GM18867 (cell line): ENCODE measurements around the gene FILIP1.
"Not testable (repeated sequence)": the region's sequence is repeated elsewhere in the genome, so short reads cannot be mapped to it uniquely, and the experiment has no call there.

Experiments used
- ATAC-seq: cut with Tn5 transposase; IDR thresholded peaks from one replicate; pipeline ENCODE4 v1.9.1; 2021; ENCODE audit warnings: mild to moderate bottlenecking, moderate library complexity; ENCODE audit not compliant: unreplicated experiment

Gene FILIP1

DNA sequence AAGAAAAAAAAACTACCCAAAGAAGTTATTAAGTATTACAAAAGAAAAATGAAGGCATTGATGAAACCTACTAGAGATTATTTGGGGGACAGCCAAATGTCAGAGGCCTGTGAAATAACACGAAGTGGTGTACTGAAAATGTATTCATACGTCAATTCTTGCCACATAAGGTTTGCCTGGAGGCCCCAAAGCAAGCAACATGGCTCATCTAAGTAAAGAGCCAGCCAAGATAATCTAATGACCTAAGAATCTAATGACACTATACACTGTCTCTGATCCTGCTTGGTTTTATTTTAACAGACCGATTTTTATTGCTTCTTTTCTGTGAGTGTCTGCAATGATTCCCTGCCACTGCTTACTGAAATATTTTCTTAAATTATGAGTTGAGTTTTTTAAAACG is 34.7 kb downstream of the FILIP1 start:
- ATAC-seq = no peak

DNA sequence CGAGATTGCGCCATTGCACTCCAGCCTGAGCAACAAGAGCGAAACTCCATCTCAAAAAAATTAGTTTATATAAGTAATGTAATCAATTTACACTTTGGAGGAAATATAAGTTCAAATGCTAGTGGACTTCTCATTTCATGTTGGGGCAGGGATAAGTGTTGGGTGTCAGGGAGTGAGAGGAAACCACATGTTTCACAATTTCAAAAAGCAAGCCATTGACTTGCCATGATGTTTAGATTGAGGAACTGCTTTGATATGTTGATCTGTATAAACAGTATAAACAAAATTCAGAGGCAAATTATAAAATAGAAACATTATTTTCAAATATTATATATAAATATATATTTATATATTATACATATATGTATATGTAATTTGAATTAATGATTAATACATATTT is 42.7 kb downstream of the FILIP1 start:
- ATAC-seq = no peak

GRCh38 chr6:75449630-75450206 is 43.9 kb downstream of the FILIP1 start:
- ATAC-seq = no peak

DNA sequence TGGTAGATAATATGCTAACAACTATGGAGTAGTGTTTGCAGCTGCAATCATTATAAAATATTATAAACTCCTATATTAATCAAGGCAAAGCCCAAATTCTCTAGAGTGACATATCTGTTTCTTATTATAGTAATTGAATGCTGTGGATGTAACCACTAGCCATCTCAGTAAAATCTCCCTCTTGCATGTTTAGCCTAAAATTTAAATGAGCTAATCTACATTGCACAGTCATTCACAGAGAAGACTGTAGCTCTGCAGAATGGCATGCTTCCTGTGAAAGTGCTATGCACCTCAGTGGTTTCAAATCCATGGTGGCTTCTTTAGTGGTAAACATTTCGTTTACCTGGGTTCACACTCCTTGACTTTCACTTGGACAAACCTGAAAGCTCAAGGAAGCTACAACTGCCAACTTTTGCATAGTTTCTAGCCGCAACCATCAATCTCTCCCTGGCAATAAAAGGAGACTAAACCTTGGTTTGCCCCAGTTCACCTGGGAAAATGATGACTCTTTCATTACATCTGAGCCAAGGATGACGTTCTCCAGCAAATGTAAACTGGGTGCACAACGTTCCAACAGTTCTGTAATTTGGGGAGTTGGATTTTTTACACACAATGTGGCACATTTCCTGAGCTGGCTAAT is 47.2 kb downstream of the FILIP1 start:
- ATAC-seq = peak; percentile 88

GRCh38 chr6:75445738-75446137 is 47.9 kb downstream of the FILIP1 start:
- no peak for ATAC-seq

DNA sequence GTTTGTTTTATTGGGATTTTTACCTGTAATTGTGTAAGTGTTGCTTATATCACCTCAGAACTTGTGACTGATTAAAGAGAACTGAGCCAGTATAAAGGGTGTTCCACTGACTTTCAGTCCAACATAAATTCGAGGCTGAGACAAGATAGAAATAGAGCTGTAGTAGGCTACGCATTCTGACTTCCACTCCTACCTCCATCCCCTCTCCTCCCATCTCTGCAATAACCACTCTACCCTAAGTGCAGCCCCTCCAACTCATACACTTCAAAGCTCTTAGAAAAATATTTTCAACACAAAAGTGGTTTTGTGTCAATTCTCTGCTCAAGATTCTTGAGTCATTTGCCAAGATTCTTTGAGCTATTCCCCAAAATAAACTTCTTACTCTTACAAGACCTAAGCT is 48.7 kb downstream of the FILIP1 start:
- ATAC-seq = no peak

- not testable (repeated sequence) for ATAC-seq
These were observed 51.7 kb downstream of the FILIP1 start for GRCh38 chr6:75441883-75442282.

DNA sequence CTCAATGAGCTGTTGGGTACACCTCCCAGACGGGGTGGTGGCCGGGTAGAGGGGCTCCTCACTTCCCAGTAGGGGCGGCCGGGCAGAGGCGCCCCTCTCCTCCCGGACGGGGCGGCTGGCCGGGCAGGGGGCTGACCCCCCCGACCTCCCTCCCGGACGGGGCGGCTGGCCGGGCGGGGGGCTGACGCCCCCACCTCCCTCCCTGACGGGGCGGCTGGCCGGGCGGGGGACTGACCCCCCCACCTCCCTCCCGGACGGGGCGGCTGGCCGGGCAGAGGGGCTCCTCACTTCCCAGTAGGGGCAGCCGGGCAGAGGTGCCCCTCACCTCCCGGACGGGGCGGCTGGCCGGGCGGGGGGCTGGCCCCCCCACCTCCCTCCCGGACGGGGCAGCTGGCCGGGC is 52.1 kb downstream of the FILIP1 start:
- ATAC-seq = not testable (repeated sequence)

GRCh38 chr6:75438442-75439116 is 55.0 kb downstream of the FILIP1 start:
- no peak for ATAC-seq

DNA sequence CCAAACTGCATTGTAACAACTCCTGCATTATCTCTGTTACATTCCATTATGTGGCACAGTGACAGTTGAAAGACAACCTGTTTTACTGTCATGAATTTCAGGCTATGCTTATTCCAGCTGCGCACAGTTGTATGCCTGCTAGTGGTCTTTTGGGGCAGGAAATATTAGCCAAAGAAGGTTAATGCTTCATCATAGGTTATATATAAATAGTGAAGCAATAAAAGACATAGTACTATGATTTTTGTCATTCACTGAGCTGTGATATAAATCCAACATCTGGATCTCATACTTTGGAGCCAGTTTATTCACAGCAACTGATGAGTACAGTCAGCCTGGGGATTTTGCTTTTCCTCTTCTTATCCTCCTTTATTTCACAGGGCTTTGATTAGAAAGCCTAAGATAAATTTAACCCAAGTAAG is 55.6 kb downstream of the FILIP1 start:
- ATAC-seq = no peak

DNA sequence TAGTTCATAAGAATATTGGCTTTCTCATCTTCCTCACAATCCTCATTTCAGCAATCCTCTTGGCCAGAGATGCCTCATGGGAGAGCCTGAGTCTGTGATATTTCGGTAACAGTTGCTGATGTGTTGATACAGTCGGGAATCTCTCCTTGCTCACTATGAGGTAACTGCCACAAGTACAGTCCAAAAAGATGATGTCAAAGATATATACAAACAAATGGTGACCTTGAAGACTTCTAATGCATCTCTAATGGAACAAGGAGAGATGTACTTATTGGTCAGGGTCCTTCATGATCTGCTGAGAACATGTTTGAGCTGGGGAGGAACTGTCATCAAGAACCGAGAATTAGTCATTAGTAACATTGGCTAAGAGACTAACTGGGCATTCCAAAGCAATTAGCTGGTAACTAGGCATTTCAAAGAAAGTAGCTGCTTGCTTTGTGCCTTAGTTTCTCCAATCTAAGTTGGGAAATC is 56.1 kb downstream of the FILIP1 start:
- ATAC-seq = no peak

DNA sequence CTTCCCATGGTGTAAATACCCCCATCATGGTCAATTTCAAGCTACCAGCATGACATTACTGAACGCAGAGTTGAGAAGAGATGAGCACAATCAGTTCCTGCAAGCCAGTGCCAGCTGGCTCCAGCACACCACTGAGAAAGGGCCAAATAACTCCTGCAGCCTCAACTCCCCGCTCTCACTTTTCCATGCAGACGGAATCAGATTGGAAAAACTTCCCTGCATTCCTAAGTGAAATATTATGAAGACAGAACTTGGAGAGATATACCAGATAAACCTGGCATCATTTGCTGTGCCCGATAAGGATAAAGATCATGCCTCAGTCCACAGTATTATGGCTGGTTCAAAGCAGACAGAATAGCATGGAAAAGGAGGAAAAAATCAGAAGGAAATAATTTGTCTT is 56.7 kb downstream of the FILIP1 start:
- ATAC-seq = no peak

- ATAC-seq = not testable (repeated sequence)
These were observed 60.8 kb downstream of the FILIP1 start for GRCh38 chr6:75432809-75433208.

DNA sequence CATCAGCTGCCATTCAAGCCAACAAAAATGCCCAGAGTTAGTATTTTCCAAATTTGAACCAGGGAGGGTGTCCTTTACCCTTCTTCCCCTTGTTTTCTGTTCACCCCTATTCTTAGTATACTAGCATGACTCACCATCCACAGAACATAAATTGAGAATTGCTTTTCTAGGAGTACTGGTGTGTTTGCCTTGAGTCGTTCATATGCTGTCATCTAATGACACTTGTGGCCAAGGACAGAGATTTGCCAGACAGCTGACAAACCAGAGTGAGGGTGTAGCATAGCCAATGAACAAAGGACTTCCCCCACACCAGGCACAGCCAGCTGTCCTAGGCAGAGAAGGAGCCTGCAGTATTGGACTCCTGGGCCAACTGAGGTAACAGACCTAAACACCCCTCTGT is 62.2 kb downstream of the FILIP1 start:
- no peak for ATAC-seq

DNA sequence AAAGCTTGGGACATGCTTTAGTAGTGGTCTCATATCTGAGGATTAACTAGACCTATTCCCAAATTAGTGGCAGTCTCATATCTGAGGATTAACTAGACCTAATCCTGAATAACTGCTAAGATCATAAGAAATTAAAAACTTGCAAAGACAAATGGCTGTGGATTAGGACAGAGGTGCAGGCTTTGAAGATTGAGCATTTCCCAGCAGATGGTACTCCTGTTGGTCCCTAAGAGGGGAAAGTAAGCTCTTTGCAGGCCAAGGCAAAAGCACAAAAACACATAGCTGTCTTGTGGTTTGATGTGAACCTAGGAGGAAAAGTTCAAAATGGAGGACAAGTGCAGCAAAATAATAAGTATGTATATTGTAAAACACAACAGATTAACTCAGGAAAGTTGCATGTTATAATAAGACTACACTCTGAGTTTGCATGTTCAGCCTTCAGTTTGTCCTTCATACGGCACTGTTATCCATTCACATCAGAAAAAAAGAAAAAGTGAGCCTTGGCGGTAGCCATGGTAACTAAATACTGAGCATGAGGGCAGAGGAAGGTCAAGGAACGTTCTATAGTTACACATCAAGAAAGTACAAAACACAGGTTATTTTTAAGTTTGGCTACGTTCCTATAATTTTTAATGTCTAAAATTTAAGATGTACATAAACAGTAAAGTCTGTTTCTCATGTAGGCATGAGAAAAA is 62.8 kb downstream of the FILIP1 start:
- no peak for ATAC-seq

DNA sequence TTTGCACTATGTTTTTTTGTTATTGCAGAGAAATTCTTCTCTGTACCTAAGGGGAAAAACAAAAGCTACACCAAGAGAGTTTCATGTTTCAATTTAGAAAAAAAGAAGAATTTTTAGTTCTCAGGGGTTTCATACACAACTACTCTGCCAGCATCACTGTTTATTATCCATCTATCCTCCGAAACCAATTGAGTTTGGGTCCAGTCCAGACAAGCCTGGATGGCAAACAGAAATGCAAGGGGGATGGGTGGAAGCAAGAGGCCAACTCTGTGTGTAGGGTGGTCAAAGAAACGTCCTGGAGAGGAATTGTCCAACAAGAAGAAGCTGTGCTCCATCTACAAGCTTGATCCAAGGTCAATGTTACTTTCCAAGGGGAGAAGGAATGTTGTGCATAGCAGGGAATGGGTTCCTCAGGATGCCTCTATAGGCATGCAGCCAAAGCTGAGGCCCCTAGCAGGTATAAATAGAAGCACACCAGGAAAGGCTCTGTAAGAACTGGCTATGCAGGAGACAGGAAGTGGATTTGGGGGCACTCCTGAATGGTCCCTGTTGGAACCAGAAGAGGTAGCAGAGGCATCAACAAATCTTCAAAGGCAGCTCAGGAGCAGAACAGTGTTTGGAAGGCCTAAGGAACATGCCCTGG is 64.4 kb downstream of the FILIP1 start:
- no peak for ATAC-seq

DNA sequence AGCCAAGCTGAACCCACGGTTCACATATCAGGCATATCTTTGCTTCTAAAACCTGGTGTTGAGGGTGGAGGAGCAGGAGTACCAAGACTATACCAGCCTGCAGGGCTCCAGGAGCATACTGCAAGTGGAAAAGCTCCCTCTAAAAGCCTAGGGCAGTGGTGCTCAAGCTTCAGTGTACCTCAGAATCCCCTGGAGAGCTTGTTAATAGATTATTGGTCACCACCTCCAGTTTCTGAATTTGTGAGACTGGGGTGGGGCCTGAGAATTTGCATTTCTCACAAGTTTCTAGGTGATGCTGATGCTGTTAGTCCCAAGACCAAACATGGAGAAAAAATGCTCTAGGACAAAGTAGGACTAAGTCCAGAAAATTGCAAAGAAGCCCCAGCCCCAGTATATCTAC is 65.4 kb downstream of the FILIP1 start:
- ATAC-seq = no peak

DNA sequence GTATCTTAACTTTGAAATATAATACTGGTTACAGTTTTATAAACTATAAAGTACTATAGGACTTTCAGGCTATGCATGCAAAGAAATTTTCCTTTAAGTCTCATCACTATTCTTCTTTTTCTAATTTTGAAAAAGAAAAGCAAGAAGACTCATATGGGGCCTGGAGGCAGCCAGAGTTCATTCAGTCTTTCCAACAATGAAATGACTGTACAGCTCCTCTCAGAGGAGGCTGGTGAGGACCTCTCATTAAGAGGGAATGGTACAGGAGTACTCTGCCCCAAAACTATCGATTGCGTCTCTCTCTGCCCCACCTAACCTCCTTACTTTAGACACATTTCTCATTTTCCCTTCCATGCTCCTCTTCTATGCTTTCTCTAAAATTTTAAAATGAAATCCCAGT is 66.3 kb downstream of the FILIP1 start:
- no peak for ATAC-seq

- no peak for ATAC-seq
These were observed 68.7 kb downstream of the FILIP1 start for GRCh38 chr6:75424618-75425548.

DNA sequence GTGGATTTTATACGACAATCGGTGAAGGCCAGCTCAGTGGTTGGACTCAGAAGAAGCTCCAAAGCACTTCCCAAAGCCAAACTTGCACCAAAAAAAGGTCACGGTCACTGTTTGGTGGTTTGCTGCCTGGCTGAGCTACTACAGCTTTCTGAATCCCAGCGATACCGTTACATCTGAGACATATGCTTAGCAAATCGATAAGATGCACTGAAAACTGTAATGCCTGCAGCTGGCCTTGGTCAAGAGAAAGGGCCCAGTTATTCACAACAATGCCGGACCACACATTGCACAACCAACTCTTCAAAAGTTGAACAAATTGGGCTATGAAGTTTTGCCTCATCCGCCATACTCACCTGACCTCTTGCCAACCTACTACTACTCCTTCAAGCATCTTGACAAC is 70.2 kb downstream of the FILIP1 start:
- ATAC-seq = no peak
